Middle frontal gyrus (tissue), 1 donor: ENCODE measurements around the gene UBE3C.

Experiments
- DNase-seq: peaks from one replicate; pipeline ENCODE4 v3.0.0-alpha.2; 2015; ENCODE audit warnings: low spot score; ENCODE audit errors: extremely low spot score

The UBE3C gene

DNA sequence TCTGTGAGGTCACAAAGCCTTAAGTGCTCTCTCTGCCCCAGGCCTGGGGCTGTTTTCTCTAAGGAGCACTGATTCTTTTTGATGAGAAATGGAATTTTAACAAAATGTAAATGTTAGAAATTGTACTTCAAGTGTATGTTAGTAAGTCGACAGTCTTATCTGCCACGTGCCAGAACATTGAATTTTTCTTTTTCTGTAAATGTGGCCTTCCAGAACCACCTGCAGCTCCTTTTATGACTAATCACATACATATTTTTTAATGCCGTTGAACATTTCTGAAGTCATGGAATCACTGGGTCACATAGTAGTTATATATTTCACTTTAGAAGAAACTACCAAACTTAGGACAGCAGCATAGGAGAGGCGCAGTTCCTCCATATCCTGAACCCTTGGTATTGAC is 38.0 kb downstream of the UBE3C start:
- DNase-seq = no peak

DNA sequence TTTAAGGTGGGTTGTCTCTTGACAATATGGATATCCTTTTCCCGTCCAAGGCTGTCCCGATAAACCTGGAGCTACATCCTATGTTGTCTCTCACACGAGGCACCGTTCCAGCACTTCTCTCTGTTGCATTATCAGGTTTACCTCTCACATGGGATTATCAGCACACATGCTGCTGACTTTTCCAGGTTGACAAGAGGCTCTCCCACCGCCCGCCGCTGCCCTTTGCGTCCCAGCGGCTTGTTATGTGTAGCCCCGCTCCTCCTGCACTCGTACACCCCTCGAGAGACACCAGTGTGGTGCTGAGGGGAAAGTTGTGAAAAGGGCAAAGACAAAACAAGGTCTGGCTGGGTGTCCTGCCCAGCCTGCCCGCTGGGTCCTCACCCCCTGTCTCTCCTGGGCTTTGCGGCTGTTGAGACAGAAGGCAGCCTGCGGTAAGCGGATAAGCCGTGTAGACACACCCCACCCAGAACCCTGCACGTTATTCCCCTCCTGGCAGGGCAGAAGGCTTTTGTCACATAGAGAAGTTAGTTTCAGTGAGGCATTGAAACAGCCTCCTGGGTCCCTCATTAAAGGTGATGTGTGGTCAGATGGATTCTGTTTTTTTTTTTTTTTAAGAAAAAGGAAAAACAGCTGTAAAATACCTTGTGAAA is 38.7 kb downstream of the UBE3C start:
- DNase-seq = no peak

DNA sequence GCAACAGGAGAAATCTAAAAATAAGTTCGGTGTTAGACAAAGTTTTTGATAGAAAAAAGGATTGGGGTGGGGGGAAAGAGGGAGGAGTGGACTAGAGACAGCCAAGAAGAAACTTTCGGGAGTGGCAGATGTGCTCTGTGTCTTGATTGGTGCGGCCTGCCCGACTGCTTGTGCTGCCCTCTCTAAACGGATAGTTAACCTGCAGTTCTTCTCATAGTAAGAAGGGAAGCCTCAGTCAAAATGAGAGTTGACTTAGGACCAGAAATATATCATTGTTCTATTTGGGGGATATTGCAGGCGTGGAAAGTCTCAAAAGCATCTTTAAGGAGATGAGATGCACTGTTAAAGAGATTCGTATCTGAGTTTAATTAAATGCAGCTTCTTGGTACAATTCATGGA is 39.3 kb downstream of the UBE3C start:
- no peak for DNase-seq

DNA sequence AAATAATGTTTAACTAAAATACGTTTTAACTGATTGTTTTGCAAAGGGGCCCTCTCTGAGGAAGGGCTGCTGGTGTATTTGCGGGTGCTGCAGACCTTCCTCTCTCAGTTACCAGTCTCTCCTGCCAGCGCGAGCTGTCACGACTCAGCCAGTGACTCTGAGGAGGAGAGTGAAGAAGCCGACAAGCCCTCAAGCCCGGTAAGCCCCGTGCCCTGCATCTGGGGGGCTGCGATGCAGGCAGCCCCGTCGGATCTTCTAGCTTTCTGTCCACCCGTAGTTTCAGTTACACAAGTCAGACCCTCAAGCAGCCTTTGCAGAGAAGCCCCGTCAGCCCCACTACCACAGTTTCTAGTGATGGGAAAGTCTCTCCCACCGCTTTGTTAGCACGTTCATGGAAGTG is 45.1 kb downstream of the UBE3C start:
- no peak for DNase-seq

DNA sequence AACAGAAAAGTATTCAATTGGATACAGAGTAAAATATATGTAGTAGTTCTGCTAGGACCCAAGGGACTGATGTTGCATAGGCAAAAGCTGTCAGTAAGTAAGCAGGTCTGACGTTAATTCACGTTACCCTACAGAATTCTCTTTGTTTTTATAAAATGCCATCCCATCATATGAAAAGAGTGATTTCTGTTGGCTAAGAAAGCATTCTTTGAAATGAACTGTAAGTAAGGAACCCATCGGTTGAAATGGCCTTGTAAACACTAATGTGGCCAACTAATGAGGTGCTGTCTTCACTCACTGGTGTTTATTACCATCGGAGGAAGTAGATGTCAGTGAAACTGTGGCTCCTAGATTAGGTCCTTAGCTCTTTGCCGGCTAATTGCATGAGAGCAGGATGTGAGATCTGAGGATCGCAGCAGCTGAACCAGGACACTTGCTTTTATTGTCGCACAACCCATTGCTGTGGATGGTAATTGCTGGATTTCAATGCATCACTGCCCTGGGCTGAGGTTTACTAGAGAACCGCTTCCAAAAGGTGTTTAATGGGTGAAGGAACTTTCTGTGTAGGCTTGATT is 49.5 kb downstream of the UBE3C start:
- DNase-seq = no peak

DNA sequence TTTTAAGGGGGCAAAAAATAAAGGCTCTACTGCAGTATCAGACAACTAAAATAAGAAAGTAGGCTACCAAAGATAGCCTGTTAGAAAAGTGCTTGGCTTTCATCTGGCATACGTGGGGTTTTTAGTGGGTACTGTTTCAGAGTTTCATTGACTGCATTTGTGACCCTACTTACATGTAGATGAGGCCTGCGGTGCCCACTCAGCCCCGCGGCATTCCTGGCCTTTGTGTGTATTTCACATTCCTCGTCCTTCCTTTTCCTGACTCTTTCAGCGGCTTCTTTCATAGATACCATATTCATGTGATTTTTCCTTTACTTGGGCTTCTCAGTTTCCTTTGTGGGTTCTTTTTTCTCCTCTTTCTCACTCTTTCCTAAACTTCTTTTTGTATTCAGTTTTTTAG is 50.7 kb downstream of the UBE3C start:
- DNase-seq = no peak

DNA sequence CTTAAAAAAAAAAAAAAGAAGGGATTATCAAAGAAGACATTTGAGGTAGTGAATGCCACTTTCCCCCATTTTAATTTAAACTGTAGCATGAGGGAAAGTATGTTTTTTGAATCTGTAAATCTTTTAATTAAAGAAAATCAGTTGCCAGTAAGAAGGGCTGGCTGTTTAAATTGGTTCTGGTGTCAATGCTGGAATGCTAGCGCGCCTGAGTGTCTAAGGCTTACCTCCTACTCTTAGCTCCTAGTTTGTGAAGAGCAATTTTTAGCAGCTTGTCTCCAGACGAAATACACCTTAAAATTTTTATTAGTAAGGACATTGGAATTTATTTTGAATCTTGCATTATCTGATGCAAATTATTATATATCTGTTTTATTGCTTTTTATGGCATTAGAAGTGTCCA is 54.1 kb downstream of the UBE3C start:
- DNase-seq = no peak

DNA sequence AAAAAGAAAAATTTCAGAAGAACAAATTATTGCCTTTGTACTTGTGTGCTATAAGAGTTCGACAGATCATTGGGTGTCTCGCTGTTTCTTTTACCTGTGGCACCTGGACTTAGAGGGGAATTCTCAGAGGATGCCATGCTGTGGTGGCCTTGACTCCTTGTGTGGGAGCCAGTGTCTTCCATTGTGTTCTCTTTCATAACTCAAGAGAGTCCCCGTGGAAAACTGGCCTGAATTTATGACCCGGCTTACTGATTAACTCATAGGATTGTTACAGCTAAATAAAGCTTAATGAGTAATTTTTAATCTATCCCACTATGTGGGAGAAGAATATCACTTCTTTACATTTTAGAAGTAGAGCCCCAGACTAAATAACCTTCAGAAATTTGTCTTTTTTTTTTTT is 54.5 kb downstream of the UBE3C start:
- DNase-seq = no peak

DNA sequence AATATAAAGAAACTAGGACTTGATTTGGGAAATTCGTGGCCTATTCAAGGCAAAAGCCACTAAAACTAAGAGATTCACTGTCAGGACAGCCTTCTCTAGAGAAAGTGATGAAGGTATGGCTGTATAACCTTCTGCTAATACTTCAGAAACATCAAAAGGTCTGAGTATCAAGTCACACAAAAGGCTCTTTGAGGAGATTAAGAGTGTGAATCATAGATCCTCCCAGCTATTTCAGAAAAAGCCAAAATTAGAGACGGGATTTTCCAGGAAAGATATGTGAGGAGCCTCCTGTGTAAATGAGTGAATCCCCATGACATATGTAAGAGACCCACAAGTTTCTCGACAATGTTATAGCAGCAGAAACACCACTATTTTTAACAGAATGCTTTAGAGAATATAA is 56.2 kb downstream of the UBE3C start:
- no peak for DNase-seq

DNA sequence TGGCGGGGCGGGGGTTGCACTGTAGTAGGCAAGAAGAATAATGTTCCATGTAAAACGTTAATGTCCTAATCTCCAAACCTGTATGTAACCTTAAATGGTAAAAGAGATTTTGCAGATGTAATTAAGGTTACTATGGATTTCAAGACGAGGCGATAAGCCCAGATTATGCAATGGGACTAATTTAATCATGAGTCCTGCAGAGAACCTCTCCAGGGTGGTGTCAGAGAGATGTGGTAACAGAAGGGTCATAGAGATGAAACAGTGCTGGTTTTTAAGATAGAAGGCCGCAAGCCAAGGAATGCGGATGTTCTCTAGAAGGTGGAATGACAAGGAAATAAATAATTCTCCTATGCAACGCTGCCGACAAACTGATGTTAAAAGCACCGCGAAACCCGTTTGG is 57.1 kb downstream of the UBE3C start:
- no peak for DNase-seq

DNA sequence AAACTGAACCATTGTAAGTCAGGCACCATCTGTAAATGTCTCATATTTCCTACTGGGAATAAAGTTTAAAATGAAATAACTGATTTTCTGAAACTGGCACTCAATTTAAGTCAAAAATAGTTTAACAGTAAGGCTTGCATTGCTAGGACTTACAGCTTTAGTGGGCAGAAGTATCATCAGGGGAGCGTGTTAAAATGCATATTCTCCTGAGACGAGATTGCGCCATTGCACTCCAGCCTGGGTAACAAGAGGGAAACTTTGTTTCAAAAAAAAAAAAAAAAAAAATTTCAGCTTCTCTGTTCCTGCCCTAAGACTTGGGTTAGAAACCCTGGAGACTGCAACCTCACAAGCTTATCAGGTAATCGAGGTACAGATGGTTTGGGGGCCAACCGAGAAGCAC is 65.4 kb downstream of the UBE3C start:
- no peak for DNase-seq

DNA sequence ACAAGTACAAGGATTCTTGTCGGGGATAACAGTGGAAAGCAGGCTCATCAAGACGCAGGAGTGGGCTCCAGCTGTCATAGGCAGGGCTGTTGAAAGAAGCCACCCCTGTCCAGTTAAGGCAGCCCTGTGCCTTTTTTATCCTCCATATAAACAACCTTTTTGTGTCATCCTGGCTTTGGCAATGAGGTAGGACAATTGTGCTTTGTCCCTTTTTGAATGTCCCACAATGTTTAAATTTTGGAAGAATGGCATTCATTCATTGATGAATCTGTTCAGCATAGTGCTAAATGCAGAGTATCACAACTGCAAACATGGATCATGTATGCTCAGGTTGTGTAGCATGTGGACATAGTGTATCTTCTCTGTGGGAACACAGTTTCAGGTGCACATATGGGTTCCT is 66.7 kb downstream of the UBE3C start:
- no peak for DNase-seq

DNA sequence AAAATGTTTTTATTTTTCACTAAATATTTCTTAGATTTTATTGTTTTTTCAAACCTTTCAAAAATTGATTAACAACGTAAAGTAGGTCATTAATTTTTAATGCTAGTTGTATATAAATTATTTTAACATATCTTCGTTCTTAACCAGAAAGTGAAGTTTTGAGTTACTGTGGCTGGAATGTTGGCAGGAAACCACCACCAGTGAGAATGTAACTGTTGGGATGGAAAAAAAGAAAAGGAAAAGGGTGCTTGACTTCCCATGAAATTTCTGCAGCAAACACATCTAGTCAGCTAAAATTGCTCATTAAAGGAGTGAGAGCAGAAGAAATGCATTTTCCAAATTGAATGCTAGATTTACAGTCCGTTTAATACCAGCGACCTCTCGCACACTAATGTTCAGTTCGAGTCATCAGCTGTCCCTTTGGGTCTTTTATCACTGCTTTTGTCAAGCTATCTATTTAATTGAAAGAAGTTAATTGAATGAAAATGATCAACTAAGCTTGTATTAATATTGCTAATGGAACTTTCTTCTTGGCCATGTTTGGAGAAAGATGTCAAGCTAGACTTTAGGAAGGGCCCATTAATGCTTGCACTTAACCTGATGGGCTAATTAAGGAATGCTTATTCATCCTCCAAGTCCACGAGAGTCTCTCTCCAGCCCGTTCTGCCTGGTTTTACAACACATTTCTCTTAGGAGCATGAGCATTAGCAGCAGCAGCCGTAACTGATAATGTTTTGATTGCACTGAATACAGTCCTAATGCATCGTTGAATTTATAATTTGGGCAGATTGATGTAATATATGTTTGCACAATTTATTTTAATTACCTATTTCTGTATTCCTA is 70.1 kb downstream of the UBE3C start:
- no peak for DNase-seq

DNA sequence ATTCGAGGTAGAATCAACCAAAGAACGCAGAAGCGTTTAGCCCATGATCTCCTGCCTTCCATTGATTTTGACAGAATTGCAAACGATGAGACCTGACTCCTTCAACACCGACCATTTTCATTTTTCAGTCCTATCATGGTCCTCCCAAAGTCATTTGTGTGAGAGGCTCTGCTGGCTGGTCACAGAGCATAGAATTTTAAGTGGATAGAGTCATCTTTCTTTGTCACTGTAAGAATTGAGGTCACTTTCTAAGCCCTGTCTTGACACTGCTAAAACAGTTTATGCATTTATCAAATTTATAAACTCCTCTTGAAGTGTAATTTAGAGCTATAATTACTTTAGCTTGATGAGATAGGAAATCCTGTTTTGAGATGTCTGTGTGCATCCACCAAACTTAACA is 72.0 kb downstream of the UBE3C start:
- DNase-seq = no peak

DNA sequence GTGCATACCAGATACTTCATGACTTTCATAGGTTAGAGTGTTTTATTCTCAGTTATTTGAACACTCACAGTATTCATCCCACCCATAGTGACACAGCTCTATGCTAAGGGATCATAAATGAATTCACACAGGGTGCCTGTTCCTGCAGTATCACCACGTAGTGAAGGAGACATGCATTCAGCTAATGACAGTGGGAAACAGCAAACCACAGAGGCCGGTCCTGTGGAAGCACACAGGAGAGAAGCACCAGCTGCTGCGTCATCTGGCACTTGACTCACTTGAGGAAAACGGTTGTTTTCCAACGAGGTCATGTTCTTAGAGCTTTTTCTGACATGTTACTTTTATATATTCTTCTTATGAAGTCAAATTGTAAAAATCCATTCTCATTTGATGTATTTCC is 73.0 kb downstream of the UBE3C start:
- peak; percentile 27 for DNase-seq

DNA sequence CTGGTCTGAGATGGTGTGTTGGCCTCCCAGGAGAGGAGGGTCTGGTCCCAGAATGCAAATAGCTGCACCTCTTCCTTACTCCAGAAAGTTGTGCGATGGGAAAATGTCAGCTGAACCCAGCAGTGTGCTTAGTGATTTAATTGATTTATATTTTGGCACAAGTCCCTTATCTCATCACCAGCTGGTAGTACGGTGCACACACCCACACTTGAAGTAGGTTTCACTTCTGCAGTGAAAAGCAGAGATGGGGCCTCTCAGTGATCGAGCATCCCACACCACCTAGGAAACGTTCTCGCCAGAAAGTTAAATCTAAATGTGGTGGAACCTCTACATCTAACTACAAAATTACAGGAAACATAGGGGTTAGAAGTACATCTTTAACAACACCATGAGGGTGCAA is 80.4 kb downstream of the UBE3C start:
- no peak for DNase-seq

DNA sequence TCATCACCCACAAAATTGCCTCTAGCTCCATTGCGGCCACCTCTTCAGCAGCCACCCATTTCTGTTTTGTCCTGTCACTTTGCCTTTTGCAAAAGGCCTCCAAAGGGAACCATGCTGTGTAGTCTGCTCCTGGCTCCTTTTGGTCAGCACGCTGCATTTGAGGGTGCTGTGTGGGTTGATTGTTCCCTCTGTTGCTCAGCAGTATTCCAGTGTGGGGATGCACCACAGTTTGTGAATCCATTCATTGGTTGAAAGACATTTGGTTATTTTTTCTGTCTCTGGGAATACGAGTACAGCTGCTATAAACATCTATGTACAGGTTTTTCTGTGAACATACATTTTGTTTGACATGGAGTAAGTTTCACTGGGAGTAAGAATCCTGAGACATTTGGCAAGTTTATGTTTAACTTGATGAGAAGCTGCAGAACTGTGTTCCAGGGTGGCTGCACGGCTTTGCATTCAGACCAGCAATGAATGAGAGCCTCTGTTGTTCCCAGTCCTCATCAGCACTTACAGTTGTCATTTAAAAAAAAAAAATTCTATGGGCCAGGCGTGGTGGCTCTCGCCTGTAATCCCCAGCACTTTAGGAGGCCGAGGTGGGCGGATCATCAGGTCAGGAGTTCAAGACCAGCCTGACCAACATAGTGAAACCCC is 82.3 kb downstream of the UBE3C start:
- DNase-seq = no peak

DNA sequence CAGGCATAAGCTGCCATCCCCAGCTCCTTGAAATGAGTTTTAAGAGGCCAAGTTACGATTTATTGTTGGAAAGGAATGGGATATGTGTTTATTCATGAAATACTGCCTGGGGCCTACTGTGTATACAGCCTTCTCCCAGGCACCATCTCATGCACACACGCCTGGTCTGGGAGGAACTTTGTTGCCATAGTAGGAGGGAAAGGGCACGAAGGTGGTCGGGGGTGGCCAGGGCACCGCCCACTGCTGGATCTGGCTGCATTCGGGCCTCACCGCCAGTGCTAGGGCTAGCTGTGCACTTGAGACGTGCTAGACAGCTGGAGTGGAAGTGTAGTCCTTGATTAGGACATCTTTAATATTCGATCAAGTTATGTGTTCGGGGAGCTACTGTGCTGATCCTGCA is 84.0 kb downstream of the UBE3C start:
- no peak for DNase-seq

DNA sequence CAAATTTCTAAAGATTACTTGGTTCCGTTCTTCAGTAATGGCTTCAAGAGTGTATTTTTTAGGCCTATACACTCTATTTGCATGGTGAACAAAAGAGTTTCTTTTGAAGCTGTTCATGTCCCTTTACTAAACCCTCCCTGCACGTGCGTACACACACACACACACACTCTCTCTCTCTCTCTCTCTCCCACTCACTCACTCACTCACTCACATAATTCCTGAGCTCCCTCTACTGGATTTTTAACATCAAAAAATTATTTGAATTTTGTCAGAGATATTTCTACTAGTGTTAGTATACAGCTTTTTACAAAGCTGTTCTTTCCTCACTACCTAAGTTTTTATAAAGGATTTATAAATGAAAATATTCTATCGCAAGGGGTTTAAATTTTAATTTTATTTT is 85.9 kb downstream of the UBE3C start:
- DNase-seq = no peak

DNA sequence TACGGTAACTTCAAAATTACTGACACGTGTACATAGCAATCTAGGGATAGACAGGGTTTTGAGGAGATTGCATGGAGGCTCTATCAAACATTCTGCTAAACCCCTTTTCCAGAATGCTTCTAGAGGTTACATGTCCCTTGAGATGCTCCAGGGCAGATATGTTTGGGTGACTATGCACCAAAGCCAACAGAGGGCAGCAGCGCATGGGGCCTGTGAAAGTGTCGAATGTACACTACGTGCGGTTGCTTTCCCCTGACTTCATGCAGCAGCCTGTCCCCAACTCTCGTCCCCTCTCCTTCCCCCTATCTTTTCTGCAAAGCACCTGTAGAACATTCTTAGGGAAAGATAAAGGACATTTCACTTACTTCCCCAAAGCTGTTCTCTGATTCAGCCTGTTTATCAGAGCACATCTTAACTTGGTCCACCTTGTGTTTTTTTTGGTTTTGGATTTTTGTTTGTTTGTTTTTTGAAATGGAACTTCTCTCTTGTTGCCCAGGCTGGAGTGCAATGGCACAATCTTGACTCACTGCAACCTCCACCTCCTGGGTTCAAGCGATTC is 90.2 kb downstream of the UBE3C start:
- DNase-seq = no peak

DNA sequence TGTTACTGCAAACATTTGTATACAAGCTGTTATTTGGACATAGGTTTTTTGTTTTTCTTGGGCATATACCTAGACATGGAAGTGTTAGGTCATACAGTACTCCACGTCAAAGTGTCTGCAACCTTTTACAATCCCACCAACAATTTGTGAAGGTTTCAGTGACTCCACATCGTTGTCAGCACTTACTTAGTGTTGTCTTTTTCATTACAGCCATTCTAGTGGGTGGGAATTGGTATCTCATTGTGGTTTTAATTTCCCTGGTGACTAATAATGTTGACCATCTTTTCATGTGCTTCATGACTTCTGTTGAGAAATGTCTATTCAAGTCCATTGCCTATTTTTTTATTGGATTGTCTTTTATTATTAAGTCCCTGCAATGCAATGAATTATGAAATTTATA is 95.0 kb downstream of the UBE3C start:
- no peak for DNase-seq

DNA sequence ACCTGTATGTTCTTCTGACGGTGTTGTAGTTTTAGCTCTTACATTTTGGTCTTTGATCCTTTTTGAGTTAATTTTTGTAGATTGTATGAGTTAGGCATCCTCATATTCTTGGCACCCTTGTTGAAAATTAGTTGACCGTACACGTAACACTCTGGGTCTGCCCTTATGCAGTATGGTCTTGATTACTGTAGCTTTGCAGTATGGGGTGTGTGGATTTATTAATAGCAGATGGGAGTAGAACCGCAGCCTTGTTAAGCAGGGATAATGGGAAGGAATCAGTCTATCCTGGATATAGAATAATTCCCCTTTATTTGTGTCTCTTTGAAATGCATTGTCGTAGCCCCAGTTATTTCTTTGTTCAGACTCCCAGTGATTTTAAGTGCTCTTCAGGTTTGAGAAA is 95.5 kb downstream of the UBE3C start:
- no peak for DNase-seq
